ENCODE results near the gene APMAP.

APMAP gene

GRCh38 chr20:25025986-25026605, 33.5 kb upstream of the APMAP start:
- Histone ChIP-seq H3K4me3 (ENCODE audit: low read depth, low read length) (no peak overlapping the region), H3K27me3 (no peaks in the 10 kb centered on the region; the same call in 1 of the 2 replicates), H3K4me1 (no peaks in the 10 kb centered on the region), H3K9me3 (no peaks in the 10 kb centered on the region), H3K36me3 (no peaks in the 10 kb centered on the region)
- DNase-seq, result no peak
- TF ChIP-seq, protein P1, sequence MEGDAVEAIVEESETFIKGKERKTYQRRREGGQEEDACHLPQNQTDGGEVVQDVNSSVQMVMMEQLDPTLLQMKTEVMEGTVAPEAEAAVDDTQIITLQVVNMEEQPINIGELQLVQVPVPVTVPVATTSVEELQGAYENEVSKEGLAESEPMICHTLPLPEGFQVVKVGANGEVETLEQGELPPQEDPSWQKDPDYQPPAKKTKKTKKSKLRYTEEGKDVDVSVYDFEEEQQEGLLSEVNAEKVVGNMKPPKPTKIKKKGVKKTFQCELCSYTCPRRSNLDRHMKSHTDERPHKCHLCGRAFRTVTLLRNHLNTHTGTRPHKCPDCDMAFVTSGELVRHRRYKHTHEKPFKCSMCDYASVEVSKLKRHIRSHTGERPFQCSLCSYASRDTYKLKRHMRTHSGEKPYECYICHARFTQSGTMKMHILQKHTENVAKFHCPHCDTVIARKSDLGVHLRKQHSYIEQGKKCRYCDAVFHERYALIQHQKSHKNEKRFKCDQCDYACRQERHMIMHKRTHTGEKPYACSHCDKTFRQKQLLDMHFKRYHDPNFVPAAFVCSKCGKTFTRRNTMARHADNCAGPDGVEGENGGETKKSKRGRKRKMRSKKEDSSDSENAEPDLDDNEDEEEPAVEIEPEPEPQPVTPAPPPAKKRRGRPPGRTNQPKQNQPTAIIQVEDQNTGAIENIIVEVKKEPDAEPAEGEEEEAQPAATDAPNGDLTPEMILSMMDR (IDR thresholded peaks at IDR 0.05; ENCODE audit: low read depth, low read length), result no peak

DNA sequence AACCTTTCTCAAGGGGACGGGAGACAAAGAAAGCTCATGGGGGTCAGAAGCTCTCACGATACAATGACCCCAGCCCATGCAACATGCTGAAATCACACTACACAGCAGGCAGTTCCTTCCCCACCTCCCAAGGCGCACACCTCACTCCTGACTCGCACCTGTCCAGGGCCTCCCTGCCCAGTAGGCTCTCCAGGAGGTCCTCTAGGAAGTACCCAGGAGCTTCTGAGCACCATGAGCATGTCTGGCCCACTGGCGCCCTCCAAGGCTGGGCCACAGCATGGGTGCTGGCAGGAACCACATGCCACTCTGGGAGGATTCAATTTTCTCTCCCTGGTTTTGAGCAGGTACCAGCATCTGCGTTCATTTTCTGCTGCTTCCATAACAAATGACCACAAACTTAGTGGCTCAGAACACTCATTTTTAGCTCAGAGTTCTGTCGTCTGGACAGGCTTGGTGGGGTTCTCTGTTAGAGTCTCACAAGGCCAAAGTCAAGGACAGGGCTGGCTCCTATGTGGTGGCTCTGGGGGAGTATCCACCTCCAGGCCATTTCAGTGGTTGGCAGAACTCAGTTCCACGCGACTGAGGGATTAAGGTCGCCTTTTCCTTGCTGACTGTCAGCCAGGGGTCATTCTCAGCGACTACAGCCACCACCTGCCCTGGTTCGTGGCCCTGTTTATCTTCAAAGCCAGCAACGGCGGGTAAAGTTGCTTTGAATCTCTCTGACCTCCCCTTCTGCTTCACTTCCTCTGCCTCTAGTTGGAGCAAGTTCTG, 32.7 kb upstream of the APMAP start:
- no peak for DNase-seq
- no peaks in the 10 kb centered on the region for H3K36me3 ChIP-seq
- TF ChIP-seq, protein P1 (IDR thresholded peaks at IDR 0.05; ENCODE audit: low read depth, low read length), result no peak
- no peaks in the 10 kb centered on the region; the same call in 1 of the 2 replicates for H3K27me3 ChIP-seq
- H3K9me3 ChIP-seq, result no peaks in the 10 kb centered on the region
- no peak overlapping the region for H3K4me3 ChIP-seq (ENCODE audit: low read depth, low read length)
- H3K4me1 ChIP-seq, result no peaks in the 10 kb centered on the region

- Histone ChIP-seq H3K4me3 (ENCODE audit: low read depth, low read length) (no peak overlapping the region), H3K36me3 (no peaks in the 10 kb centered on the region), H3K4me1 (no peaks in the 10 kb centered on the region), H3K9me3 (no peaks in the 10 kb centered on the region), H3K27me3 (no peaks in the 10 kb centered on the region)
- TF ChIP-seq, protein P1 (IDR thresholded peaks at IDR 0.05; ENCODE audit: low read depth, low read length), result no peak
- DNase-seq, result no peak
These were observed 31.6 kb upstream of the APMAP start for GRCh38 chr20:25024171-25024570.

- no peak for DNase-seq
- TF ChIP-seq, protein P1 (IDR thresholded peaks at IDR 0.05; ENCODE audit: low read depth, low read length), result no peak
- H3K4me3 ChIP-seq (ENCODE audit: low read depth, low read length), result no peak overlapping the region
- H3K27me3 ChIP-seq, result no peaks in the 10 kb centered on the region
- H3K4me1 ChIP-seq, result no peaks in the 10 kb centered on the region
- H3K9me3 ChIP-seq, result no peaks in the 10 kb centered on the region
- H3K36me3 ChIP-seq, result no peaks in the 10 kb centered on the region
These were observed 30.8 kb upstream of the APMAP start for GRCh38 chr20:25023356-25023755.

- H3K27me3 ChIP-seq, result no peaks in the 10 kb centered on the region
- H3K4me3 ChIP-seq (ENCODE audit: low read depth, low read length), result no peak overlapping the region
- H3K36me3 ChIP-seq, result no peaks in the 10 kb centered on the region
- TF ChIP-seq, protein P1 (IDR thresholded peaks at IDR 0.05; ENCODE audit: low read depth, low read length), result no peak
- no peaks in the 10 kb centered on the region for H3K4me1 ChIP-seq
- no peak for DNase-seq
- H3K9me3 ChIP-seq, result no peaks in the 10 kb centered on the region
These were observed 30.1 kb upstream of the APMAP start for GRCh38 chr20:25022680-25023079.

DNA sequence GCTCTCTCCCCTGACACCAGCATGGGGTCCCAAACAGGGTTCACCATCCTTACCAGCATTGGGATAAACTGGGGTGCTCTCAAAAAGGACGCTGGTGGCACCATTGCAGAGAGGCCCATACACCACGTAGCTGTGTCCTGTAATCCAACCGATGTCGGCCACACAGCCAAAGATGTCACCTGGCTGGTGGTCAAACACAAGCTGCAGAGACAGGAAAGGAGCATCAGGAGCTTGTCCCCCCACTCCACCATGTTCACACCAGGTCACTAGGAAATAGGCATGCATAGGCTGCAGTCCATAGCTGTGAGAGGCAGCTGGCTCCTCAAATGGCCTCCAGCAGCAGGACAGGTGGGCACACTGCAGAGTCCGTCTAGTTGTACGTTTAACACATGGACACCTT, 28.8 kb upstream of the APMAP start:
- H3K9me3 ChIP-seq, result no peaks in the 10 kb centered on the region
- TF ChIP-seq, protein P1 (IDR thresholded peaks at IDR 0.05; ENCODE audit: low read depth, low read length), result no peak

More for the DNA sequence above, 28.8 kb upstream of the APMAP start:
- Histone ChIP-seq H3K4me3 (ENCODE audit: low read depth, low read length) (no peak overlapping the region), H3K36me3 (no peaks in the 10 kb centered on the region), H3K27me3 (no peaks in the 10 kb centered on the region), H3K4me1 (no peaks in the 10 kb centered on the region)
- no peak for DNase-seq
